ENCODE results near the gene OR1A2.
"Not testable (repeated sequence)": the region's sequence is repeated elsewhere in the genome, so short reads cannot be mapped to it uniquely, and the experiment has no call there.

Gene OR1A2

DNA sequence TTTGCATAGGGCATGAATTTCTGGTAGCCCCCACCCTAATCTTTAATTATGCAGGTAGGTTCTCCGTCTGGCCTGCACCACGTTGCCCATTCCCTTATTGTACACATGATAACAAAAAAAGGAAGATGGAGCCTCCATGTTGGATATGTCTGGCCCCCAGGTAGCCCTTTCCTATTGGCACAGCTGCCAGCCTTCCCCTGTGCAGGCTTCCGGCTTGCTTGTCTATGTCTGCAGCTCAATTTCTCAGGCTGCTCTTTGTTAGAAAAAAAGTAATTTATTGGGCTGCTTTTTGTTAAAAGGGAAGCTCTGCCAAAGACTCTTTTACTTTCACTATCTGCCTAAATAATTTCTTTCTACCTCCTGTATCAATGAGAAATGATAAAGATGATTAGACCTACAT, 15.7 kb downstream of the OR1A2 start (continued):
- TF ChIP-seq, protein P1, sequence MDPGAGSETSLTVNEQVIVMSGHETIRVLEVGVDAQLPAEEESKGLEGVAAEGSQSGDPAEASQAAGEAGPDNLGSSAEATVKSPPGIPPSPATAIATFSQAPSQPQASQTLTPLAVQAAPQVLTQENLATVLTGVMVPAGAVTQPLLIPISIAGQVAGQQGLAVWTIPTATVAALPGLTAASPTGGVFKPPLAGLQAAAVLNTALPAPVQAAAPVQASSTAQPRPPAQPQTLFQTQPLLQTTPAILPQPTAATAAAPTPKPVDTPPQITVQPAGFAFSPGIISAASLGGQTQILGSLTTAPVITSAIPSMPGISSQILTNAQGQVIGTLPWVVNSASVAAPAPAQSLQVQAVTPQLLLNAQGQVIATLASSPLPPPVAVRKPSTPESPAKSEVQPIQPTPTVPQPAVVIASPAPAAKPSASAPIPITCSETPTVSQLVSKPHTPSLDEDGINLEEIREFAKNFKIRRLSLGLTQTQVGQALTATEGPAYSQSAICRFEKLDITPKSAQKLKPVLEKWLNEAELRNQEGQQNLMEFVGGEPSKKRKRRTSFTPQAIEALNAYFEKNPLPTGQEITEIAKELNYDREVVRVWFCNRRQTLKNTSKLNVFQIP (CRISPR knock-in tag; IDR thresholded peaks at IDR 0.05; ENCODE audit: borderline replicate concordance, low read depth), result no peak
- TF ChIP-seq BACH2 (CRISPR knock-in tag; IDR thresholded peaks at IDR 0.05; ENCODE audit: borderline replicate concordance) (no peak), GLIS3 (CRISPR knock-in tag; IDR thresholded peaks at IDR 0.05) (no peak), PPARA (CRISPR knock-in tag; IDR thresholded peaks at IDR 0.05; ENCODE audit: borderline replicate concordance) (no peak), TOX (CRISPR knock-in tag; IDR thresholded peaks at IDR 0.05; ENCODE audit: borderline replicate concordance) (no peak), ZNF565 (CRISPR knock-in tag; conservative IDR thresholded peaks at IDR 0.05; ENCODE audit: low read depth) (no peak)

DNA sequence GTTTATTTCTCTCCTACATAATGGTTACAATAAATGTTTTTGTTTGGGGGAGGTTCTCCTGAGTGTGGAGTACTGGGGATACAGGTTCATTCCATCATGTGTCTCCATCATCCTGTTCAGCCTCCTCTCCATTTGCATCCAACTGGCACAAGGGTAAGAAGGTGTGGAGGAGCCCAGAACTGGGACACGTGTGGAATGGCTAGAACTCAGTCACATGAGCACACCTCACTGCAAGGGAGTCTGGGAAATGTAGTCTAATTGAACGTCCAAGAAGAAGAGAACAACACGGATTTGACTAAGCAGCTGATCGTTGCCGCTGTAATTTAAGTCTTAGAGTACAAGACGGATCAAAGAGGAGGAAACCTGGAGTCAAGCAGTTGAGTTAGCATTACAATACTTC, 16.3 kb downstream of the OR1A2 start:
- TF ChIP-seq, protein P2, sequence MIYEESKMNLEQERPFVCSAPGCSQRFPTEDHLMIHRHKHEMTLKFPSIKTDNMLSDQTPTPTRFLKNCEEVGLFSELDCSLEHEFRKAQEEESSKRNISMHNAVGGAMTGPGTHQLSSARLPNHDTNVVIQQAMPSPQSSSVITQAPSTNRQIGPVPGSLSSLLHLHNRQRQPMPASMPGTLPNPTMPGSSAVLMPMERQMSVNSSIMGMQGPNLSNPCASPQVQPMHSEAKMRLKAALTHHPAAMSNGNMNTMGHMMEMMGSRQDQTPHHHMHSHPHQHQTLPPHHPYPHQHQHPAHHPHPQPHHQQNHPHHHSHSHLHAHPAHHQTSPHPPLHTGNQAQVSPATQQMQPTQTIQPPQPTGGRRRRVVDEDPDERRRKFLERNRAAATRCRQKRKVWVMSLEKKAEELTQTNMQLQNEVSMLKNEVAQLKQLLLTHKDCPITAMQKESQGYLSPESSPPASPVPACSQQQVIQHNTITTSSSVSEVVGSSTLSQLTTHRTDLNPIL (CRISPR knock-in tag; IDR thresholded peaks at IDR 0.05; ENCODE audit: low read depth), result no peak
- TF ChIP-seq ZNF565 (CRISPR knock-in tag; conservative IDR thresholded peaks at IDR 0.05; ENCODE audit: low read depth), result no peak
- no peak for ATAC-seq

DNA sequence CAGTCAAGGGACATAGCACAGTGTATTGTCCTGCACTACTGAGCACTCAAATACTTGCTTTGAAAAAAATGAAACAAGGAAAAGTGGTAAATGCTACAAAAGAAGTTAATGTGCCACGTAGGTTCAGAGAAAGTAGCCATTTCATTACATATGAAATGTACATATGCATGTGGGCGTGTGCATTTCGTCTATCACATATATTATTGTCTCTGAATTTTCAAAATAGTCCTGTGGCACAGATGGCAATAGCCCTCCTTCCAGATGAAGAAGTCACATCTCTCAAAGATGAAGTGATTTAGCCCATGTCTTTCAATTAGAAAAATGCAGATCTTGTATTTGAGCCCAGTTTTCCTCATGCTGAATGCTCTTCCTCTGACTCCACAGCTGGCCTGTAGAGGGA, 22.7 kb downstream of the OR1A2 start:
- not testable (repeated sequence) for ATAC-seq

DNA sequence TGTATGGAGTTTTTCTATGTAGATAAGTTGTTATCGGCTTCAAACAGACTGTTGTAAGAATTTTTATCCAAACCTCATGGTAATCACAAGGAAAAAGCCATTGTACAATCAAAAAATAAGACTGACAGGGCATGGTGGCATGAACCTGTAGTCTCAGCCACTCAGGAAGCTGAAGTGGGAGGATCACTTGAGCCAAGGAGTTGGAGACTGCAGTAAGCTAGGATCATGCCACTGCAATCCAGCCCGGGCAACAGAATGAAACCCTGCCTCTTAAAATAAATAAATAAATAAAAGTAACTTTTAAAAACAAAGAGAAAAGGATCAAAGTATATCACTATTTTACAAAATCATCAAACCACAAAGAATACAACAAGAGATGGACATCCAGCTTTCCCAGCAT, 24.5 kb downstream of the OR1A2 start:
- ATAC-seq, result no peak
- TF ChIP-seq ZNF8 (CRISPR knock-in tag; IDR thresholded peaks at IDR 0.05), result no peak

DNA sequence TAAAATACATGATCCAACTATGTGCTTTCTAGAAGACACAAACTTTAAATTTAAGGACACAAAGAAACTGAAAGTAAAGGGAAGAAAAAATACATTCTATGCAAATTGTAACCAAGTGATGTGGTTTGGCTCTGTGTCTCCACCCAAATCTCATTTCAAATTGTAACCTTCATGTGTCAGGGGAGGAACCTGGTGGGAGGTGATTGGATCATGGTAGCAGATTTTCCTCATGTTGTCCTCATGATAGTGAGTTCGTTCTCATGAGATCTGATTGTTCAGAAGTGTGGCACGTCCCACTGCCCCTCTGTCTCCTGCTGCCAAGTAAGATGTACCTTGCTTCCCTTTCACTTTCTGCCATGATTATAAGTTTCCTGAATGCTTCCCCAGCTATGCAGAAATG, 25.2 kb downstream of the OR1A2 start:
- no peak for ATAC-seq
- TF ChIP-seq PPARA (CRISPR knock-in tag; IDR thresholded peaks at IDR 0.05; ENCODE audit: borderline replicate concordance), result no peak
- no peak for TF ChIP-seq GLIS3 (CRISPR knock-in tag; IDR thresholded peaks at IDR 0.05)

DNA sequence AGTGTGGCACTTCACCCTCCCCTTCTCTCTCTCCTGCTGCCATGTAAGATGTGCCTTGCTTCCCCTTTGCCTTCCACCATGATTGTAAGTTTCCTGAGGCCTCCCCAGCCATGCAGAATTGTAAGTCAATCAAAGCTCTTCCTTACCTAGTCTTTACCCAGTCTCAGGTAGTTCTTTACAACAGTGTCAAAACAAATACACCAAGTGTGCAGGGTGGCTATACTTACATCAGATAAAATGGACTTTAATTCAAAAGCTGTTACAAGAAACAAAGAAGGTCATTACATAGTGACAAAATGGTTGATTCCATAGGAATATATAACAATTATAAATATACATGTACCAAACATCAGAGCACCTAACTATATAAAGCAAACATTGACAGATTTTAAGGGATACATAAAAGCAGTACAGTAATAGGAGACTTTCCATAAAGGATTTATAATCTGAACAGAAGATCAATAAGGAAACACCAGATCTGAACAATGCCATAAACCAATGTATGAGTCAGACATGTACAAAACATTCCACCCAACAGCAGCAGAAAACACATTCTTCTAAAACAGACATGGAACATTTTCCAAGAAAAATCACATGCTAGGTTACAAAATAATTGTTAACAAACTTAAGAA, 27.5 kb downstream of the OR1A2 start:
- not testable (repeated sequence) for ATAC-seq

DNA sequence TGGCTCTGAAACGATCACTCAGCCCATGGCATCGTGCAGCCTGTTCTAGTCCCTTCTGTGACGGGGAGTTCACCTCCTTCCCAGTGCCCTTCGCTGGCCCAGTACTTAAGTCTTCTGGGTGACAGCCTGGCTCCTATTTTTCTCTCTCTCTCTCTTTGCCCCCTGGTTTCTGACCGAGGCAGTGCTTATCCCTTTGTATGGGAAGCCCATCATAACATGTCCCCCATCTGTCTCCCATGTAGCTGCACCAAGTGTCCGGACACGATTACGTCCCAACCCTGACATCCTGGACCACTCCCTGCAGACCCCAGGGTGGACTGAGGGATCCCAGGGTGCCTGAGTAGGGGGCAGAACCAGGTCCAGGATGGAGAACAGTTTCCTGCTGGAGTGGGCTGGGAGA, 35.0 kb downstream of the OR1A2 start:
- not testable (repeated sequence) for ATAC-seq

DNA sequence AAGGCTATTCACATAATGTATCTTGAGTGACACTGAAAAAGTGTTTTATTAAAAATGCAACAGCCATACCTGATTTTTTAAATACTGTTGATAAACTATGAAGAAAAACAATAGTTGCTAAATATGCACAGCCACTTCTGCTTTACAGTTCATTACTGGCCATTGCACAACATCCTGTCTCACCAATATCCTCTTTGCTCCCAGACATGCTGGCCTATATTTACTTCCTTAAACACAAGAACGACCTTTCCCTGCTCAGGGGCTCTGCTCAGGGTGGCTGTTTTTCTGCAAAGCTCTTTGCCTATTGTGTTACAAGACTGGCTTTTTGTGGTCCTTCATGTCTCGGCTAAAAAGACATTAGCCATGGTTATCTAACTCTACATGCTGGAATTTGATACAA, 41.4 kb downstream of the OR1A2 start:
- ATAC-seq, result not testable (repeated sequence)

DNA sequence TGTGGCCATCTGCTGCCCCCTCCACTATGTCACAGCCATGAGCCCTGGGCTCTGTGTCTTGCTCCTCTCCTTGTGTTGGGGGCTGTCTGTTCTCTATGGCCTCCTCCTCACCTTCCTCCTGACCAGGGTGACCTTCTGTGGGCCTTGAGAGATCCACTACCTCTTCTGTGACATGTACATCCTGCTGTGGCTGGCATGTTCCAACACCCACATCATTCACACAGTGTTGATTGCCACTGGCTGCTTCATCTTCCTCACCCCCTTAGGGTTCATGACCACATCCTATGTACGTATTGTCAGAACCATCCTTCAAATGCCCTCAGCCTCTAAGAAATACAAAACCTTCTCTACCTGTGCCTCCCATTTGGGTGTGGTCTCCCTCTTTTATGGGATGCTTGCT, 43.7 kb downstream of the OR1A2 start:
- ATAC-seq, result not testable (repeated sequence)

DNA sequence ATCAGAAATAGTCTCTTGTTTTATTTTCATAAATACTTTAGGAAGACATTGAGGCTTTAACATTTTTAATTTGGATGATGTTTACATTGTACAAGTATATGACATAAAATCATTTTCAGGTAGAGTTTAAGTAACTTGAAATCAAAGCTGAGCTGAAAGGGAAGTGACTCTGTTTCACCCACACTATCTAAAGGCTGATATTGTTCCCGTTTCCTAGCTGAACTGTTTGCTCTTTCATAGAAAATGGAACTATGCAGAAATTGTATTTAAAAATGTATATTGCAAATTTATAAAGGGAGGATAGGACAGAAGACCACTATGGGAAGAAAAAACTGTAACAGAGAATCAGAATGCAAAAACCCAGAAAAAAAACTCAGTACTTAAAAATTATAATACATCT, 47.5 kb downstream of the OR1A2 start:
- ATAC-seq, result not testable (repeated sequence)
